Esophagus squamous epithelium (tissue), 4 donors: ENCODE measurements around the gene AP2M1.

Experiments
- CTCF ChIP-seq, 6 experiments: fragments of 450-650 bp in 4 of 6; fragments of 200-600 bp in 2 of 6; sonication (generic) in 2 of 6; IDR thresholded peaks; one replicate each; pipeline ENCODE4 v1.5.1; 2016 to 2019; ENCODE audit warnings: antibody characterized with exemption in 6 of 6, mild to moderate bottlenecking in 4 of 6, moderate library complexity in 4 of 6
- POLR2A ChIP-seq, 4 donors: fragments of 450-650 bp; IDR thresholded peaks; one replicate each; pipeline ENCODE4 v1.6.1; 2017; ENCODE audit warnings: antibody characterized with exemption in 4 of 4, mild to moderate bottlenecking in 4 of 4, moderate library complexity in 3 of 4

DNA sequence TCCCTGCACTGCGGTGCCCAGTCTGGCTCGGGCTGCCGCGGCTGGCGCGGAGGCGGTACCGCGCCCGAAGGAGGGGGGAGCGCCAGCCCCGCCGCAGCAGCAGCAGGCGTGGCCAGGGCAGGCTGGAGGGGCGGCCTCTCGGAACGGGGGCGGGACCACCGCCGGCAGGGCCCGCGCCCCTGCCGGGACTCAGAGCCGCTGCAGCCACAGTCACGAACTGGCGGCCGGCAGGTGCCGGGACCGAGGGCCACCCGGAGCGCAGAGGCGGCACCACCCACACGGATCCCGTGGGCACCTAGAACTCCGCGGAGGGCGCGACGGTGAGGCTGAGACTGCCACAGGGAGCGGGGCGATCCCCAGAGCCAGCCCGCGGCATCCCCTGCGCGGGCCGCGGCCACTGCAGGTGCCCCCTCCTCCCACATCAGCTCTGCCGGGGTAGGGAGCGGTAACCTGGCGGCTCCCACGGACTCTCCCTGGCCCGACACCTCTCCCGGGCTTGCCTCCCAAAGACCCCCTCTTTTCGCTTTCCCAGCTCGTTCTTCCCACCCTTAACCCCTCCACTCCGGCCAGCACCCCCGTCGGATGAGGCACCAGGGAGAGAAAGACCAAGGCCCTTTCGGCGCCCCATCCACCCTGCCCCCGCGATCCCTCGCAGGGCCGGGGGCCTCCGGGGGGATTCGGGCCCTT is 54.9 kb downstream of the AP2M1 start, which contains the start of gene VWA5B2:
- TF ChIP-seq CTCF (IDR thresholded peaks at IDR 0.05) (peak in 4 of 6 experiments; percentile 23 to 44 (median 28)), POLR2A (IDR thresholded peaks at IDR 0.05) (no peak)
